Kidney epithelial cell (primary cell): ENCODE results near the gene PDE6B. TPM values are rescaled to one million over a fixed set of nuclear protein-coding genes. Genes with fewer than 3 reads are reported as not detected.

Source experiments
- DNase-seq: peaks from one replicate; pipeline ENCODE4 v3.0.0-alpha.2; 2010; ENCODE audit warnings: low read depth
- H3K27me3 ChIP-seq: 2 replicates; pipeline ENCODE4 v1.6.0; 2011; ENCODE audit warnings: low read length; ENCODE audit not compliant: control insufficient read depth, insufficient read depth
- H3K36me3 ChIP-seq: 2 replicates; pipeline ENCODE4 v1.5.1; 2011; ENCODE audit warnings: low read length; ENCODE audit not compliant: control insufficient read depth, insufficient read depth
- H3K4me3 ChIP-seq: 2 replicates; pipeline ENCODE4 v1.5.1; 2011; ENCODE audit warnings: low read depth, mild to moderate bottlenecking, control low read depth, low read length
- CTCF ChIP-seq: IDR thresholded peaks from 2 replicates; pipeline ENCODE4 v1.5.1; 2011; ENCODE audit warnings: mild to moderate bottlenecking, moderate library complexity, low read length, control low read depth, inconsistent platforms; ENCODE audit not compliant: insufficient read depth, poor library complexity, severe bottlenecking
- total RNA-seq: library from RNA; depleted of rRNA; stranded (reverse); fragments of >200 nt; gene quantifications from 2 replicates; pipeline ENCODE4 v1.2.3, GENCODE V29; 2015

The PDE6B gene
- total RNA-seq, 1 donor from 2014 or later = 17.1 TPM

- Histone ChIP-seq H3K27me3 (no peaks in the 10 kb centered on the region), H3K4me3 (no peak overlapping the region), H3K36me3 (peaks cover 1% of the 10 kb centered on the region)
- no peak for TF ChIP-seq CTCF
- DNase-seq = no peak
Observed at GRCh38 chr4:709348-709747, 84.0 kb downstream of the PDE6B start.

- Histone ChIP-seq H3K4me3 (no peak overlapping the region), H3K27me3 (no peaks in the 10 kb centered on the region), H3K36me3 (peaks cover 1% of the 10 kb centered on the region)
- TF ChIP-seq CTCF = no peak
- DNase-seq = no peak
Observed at GRCh38 chr4:710116-710515, 84.7 kb downstream of the PDE6B start.

- Histone ChIP-seq H3K27me3 (no peaks in the 10 kb centered on the region), H3K36me3 (peaks cover 1% of the 10 kb centered on the region), H3K4me3 (no peak overlapping the region)
- no peak for DNase-seq
- no peak for TF ChIP-seq CTCF
Observed at GRCh38 chr4:710916-711315, 85.5 kb downstream of the PDE6B start.

GRCh38 chr4:712093-712492, 86.7 kb downstream of the PDE6B start:
- Histone ChIP-seq H3K36me3 (peaks cover 1% of the 10 kb centered on the region), H3K4me3 (no peak overlapping the region), H3K27me3 (no peaks in the 10 kb centered on the region)
- TF ChIP-seq CTCF = no peak
- no peak for DNase-seq

GRCh38 chr4:712916-713632, 87.7 kb downstream of the PDE6B start:
- peaks cover 1% of the 10 kb centered on the region for H3K36me3 ChIP-seq
- no peak overlapping the region for H3K4me3 ChIP-seq
- no peak for TF ChIP-seq CTCF
- no peak for DNase-seq
- H3K27me3 ChIP-seq = no peaks in the 10 kb centered on the region

GRCh38 chr4:714087-714486, 88.7 kb downstream of the PDE6B start:
- Histone ChIP-seq H3K4me3 (no peak overlapping the region), H3K36me3 (no peaks in the 10 kb centered on the region), H3K27me3 (no peaks in the 10 kb centered on the region)
- DNase-seq = no peak
- no peak for TF ChIP-seq CTCF
